Right lobe of liver (tissue), 4 donors: ENCODE measurements around the gene RTL3.

Source experiments
- POLR2A ChIP-seq: fragments of 450-650 bp; IDR thresholded peaks from one replicate; pipeline ENCODE4 v1.6.1; 2017; ENCODE audit warnings: antibody characterized with exemption, mild to moderate bottlenecking
- TF ChIP-seq, protein P1 (sequence below), 4 donors: fragments of 200-600 bp in 3 of 4; fragments of 450-650 bp in 1 of 4; IDR thresholded peaks; one replicate each; pipeline versions ENCODE4 v1.5.1 to v1.8.0; 2016 to 2022; ENCODE audit warnings: antibody characterized with exemption in 4 of 4, mild to moderate bottlenecking in 2 of 4
- donor health status: DM: no; HTN: no; CAD: no.
- donor health status: DM: no; HTN: no; CAD: no.
- donor health status: DM: no; HTN: yes; CAD: no.

DNA sequence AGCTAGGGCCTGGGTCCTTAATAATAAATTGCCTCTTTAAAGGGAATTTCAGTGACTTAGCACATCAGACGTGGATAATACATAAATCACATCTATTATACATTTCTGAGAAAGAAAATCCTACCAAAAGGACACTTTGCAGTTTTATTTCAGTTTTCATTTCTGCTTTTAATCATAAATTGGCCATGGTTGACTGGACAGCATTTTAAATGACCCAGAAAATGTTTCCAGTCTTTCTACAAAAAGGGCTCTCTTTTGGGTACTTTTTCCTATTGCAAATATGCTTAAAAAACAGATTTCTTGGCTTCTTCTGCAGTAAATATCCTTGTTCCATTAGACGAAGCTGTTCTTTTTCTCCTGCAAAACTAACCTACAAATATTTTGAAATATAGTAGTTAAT lies 46.9 kb upstream of the RTL3 start:
- TF ChIP-seq, protein P1, sequence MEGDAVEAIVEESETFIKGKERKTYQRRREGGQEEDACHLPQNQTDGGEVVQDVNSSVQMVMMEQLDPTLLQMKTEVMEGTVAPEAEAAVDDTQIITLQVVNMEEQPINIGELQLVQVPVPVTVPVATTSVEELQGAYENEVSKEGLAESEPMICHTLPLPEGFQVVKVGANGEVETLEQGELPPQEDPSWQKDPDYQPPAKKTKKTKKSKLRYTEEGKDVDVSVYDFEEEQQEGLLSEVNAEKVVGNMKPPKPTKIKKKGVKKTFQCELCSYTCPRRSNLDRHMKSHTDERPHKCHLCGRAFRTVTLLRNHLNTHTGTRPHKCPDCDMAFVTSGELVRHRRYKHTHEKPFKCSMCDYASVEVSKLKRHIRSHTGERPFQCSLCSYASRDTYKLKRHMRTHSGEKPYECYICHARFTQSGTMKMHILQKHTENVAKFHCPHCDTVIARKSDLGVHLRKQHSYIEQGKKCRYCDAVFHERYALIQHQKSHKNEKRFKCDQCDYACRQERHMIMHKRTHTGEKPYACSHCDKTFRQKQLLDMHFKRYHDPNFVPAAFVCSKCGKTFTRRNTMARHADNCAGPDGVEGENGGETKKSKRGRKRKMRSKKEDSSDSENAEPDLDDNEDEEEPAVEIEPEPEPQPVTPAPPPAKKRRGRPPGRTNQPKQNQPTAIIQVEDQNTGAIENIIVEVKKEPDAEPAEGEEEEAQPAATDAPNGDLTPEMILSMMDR (IDR thresholded peaks at IDR 0.05): no peak
- no peak for TF ChIP-seq POLR2A
